Measurements from ENCODE around the gene PLXNA1.

The PLXNA1 gene

GRCh38 chr3:126952261-126952982 is 30.5 kb upstream of the PLXNA1 start:
- no peak for DNase-seq (ENCODE audit: low read depth, low spot score)
- H3K27ac ChIP-seq, result no peak overlapping the region

- DNase-seq (ENCODE audit: low read depth, low spot score), result no peak
- no peak overlapping the region for H3K27ac ChIP-seq
These were observed 29.8 kb upstream of the PLXNA1 start for GRCh38 chr3:126952983-126953660.

- H3K27ac ChIP-seq, result no peak overlapping the region
- no peak for DNase-seq (ENCODE audit: low read depth, low spot score)
These were observed 28.6 kb upstream of the PLXNA1 start for GRCh38 chr3:126954141-126954842.

- no peak for DNase-seq (ENCODE audit: low read depth, low spot score)
- H3K27ac ChIP-seq, result no peak overlapping the region
These were observed 27.7 kb upstream of the PLXNA1 start for GRCh38 chr3:126955004-126955790.

- peak overlapping the region; percentile 28 for H3K27ac ChIP-seq
- DNase-seq (ENCODE audit: low read depth, low spot score), result peak; percentile 10
These were observed 26.6 kb upstream of the PLXNA1 start for GRCh38 chr3:126956361-126956760.

GRCh38 chr3:126956866-126957650 is 25.9 kb upstream of the PLXNA1 start:
- peak overlapping the region; percentile 28 for H3K27ac ChIP-seq
- DNase-seq (ENCODE audit: low read depth, low spot score), result peak; percentile 68

- no peak for DNase-seq (ENCODE audit: low read depth, low spot score)
- H3K27ac ChIP-seq, result no peak overlapping the region
These were observed 24.9 kb upstream of the PLXNA1 start for GRCh38 chr3:126957776-126958637.

- no peak overlapping the region for H3K27ac ChIP-seq
- no peak for DNase-seq (ENCODE audit: low read depth, low spot score)
These were observed 24.3 kb upstream of the PLXNA1 start for GRCh38 chr3:126958638-126959085.

GRCh38 chr3:126959136-126959920 is 23.6 kb upstream of the PLXNA1 start:
- peak overlapping the region; percentile 49 for H3K27ac ChIP-seq
- no peak for DNase-seq (ENCODE audit: low read depth, low spot score)

- peak overlapping the region; percentile 49 for H3K27ac ChIP-seq
- peak; percentile 33 for DNase-seq (ENCODE audit: low read depth, low spot score)
These were observed 22.9 kb upstream of the PLXNA1 start for GRCh38 chr3:126959921-126960603.

- peak overlapping the region; percentile 49 for H3K27ac ChIP-seq
- no peak for DNase-seq (ENCODE audit: low read depth, low spot score)
These were observed 22.3 kb upstream of the PLXNA1 start for GRCh38 chr3:126960604-126960995.

- DNase-seq (ENCODE audit: low read depth, low spot score), result peak; percentile 36
- peak overlapping the region; percentile 49 for H3K27ac ChIP-seq
These were observed 21.6 kb upstream of the PLXNA1 start for GRCh38 chr3:126961191-126961790.

- DNase-seq (ENCODE audit: low read depth, low spot score), result no peak
- no peak overlapping the region for H3K27ac ChIP-seq
These were observed 21.0 kb upstream of the PLXNA1 start for GRCh38 chr3:126961791-126962461.

- DNase-seq (ENCODE audit: low read depth, low spot score), result no peak
These were observed 20.2 kb upstream of the PLXNA1 start for GRCh38 chr3:126962756-126963155.

GRCh38 chr3:126963261-126964190 is 19.4 kb upstream of the PLXNA1 start:
- no peak overlapping the region for H3K27ac ChIP-seq
- no peak for DNase-seq (ENCODE audit: low read depth, low spot score)

More at GRCh38 chr3:126962756-126963155, 20.2 kb upstream of the PLXNA1 start:
- no peak overlapping the region for H3K27ac ChIP-seq

All from epithelial cell of prostate (primary cell).